Neutrophil (primary cell): ENCODE measurements around the gene SLC5A10.

Experiments
- H3K27ac ChIP-seq: fragments of 200-600 bp; sonication (generic); 2 replicates; pipeline ENCODE4 v1.5.1; 2016; ENCODE audit warnings: mild to moderate bottlenecking, moderate library complexity
- H3K27me3 ChIP-seq: fragments of 200-600 bp; sonication (generic); 2 replicates; pipeline ENCODE4 v1.6.0; 2016; ENCODE audit warnings: mild to moderate bottlenecking
- H3K36me3 ChIP-seq: fragments of 200-600 bp; sonication (generic); 2 replicates; pipeline ENCODE4 v1.5.1; 2017
- H3K4me1 ChIP-seq, 2 experiments: fragments of 200-600 bp in 1 of 2; sonication (generic) in 1 of 2; 1 replicate in 1 of 2; 2 replicates in 1 of 2; pipeline versions ENCODE4 v1.5.1 to v1.6.1; 2013 to 2016; ENCODE audit warnings: low read depth in 1 of 2, low read length in 1 of 2, mild to moderate bottlenecking in 1 of 2, moderate library complexity in 1 of 2; ENCODE audit not compliant: control insufficient read depth in 1 of 2, insufficient read depth in 1 of 2
- H3K4me3 ChIP-seq, 2 experiments: fragments of 200-600 bp in 1 of 2; sonication (generic) in 1 of 2; 1 replicate in 1 of 2; 2 replicates in 1 of 2; pipeline ENCODE4 v1.5.1; 2013 to 2016; ENCODE audit warnings: low read depth in 1 of 2, low read length in 1 of 2, mild to moderate bottlenecking in 1 of 2, moderate library complexity in 1 of 2
- H3K9me3 ChIP-seq: fragments of 200-600 bp; sonication (generic); 2 replicates; pipeline ENCODE4 v1.5.1; 2016
- CTCF ChIP-seq: fragments of 200-600 bp; sonication (generic); IDR thresholded peaks from 2 replicates; pipeline ENCODE4 v1.5.1; 2016; ENCODE audit warnings: antibody characterized with exemption

Gene SLC5A10

DNA sequence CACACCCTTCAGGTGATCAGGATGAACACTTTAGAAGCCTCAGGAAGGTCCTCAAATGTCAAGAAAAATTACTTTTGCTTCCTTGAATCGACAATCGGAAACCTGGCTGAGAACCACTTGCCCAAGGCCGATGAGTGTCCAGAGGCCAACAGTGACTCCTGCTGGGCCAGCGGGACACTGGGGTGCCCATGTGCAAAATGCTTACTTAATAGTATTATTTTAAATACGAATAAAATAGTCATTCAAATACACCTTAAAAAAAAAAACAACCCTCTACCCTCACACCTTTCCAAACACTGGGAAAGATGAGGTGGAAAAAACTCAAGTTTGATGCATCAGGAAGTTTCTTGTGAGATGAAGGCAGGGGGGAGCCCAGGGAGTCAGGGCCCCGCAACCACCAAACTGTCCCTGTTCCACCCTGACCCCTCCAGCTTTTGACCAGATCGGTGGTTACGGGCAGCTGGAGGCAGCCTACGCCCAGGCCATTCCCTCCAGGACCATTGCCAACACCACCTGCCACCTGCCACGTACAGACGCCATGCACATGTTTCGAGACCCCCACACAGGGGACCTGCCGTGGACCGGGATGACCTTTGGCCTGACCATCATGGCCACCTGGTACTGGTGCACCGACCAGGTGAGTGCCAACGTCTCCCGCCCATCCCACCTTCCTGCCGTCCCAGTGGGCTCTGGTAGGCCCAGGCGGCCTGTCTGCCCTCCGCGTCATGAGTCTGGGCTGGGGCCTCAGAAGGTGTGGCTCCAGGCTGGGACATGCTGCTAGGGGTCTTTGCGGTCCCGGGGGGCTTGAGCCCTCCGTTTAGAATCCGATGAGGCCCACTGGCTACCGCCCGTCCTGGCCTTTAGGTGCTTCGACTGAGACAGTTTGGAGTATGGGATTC, 18.9 kb downstream of the SLC5A10 start:
- Histone ChIP-seq H3K36me3 (peaks cover 12% of the 10 kb centered on the region), H3K4me1 (peaks cover 36 to 37% of the 10 kb centered on the region in 2 experiments), H3K9me3 (no peaks in the 10 kb centered on the region), H3K4me3 (no peak overlapping the region), H3K27me3 (no peaks in the 10 kb centered on the region), H3K27ac (no peak overlapping the region)
- no peak for TF ChIP-seq CTCF

DNA sequence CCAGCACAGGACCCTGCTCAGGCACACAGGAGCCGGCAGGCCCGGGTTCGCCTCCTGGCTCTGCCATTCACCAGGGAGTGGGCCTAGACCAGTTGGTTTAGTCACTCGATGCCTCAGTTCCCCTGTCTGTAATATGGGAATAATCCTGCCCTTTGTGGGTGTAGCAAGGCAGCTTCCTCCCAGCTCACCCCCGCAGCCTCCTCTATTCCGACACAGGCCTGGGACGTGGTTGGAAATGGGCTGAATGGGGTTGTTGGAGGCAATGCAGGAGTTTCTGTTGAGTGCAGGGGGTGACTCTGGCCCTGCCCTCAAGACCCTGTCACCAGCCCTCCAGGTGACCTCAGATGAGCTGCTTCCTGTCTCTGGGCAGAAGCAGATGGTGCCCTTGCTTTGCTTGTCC, 19.8 kb downstream of the SLC5A10 start:
- Histone ChIP-seq H3K27ac (no peak overlapping the region), H3K36me3 (peaks cover 18% of the 10 kb centered on the region), H3K9me3 (no peaks in the 10 kb centered on the region), H3K27me3 (no peaks in the 10 kb centered on the region), H3K4me1 (peaks cover 36 to 37% of the 10 kb centered on the region in 2 experiments), H3K4me3 (no peak overlapping the region)
- no peak for TF ChIP-seq CTCF

GRCh38 chr17:18974407-18975149, 22.6 kb downstream of the SLC5A10 start:
- H3K4me1 ChIP-seq, result peaks cover 9 to 10% of the 10 kb centered on the region in 2 experiments
- no peak overlapping the region for H3K27ac ChIP-seq
- no peak for TF ChIP-seq CTCF
- no peaks in the 10 kb centered on the region for H3K27me3 ChIP-seq
- H3K36me3 ChIP-seq, result peaks cover 45% of the 10 kb centered on the region
- H3K4me3 ChIP-seq, result no peak overlapping the region
- no peaks in the 10 kb centered on the region for H3K9me3 ChIP-seq

- Histone ChIP-seq H3K27me3 (no peaks in the 10 kb centered on the region), H3K27ac (no peak overlapping the region), H3K9me3 (no peaks in the 10 kb centered on the region), H3K4me3 (no peak overlapping the region), H3K4me1 (no peaks in the 10 kb centered on the region), H3K36me3 (peaks cover 54% of the 10 kb centered on the region)
- no peak for TF ChIP-seq CTCF
Measured at GRCh38 chr17:18975597-18975996, 23.6 kb downstream of the SLC5A10 start.

GRCh38 chr17:18976201-18976600, 24.2 kb downstream of the SLC5A10 start:
- Histone ChIP-seq H3K36me3 (peaks cover 60% of the 10 kb centered on the region), H3K4me3 (no peak overlapping the region), H3K27ac (no peak overlapping the region), H3K4me1 (no peaks in the 10 kb centered on the region), H3K9me3 (no peaks in the 10 kb centered on the region), H3K27me3 (no peaks in the 10 kb centered on the region)
- no peak for TF ChIP-seq CTCF
